GM12878 (cell line): ENCODE data around the gene PEX11B. TPM values are rescaled to one million over a fixed set of nuclear protein-coding genes. Genes with fewer than 3 reads are reported as not detected.

ENCODE experiments used
- ATAC-seq: fragments of 200-7000 bp; cut with Tn5 transposase; 3 replicates; pipeline ENCODE4 v1.9.1; 2020; ENCODE audit warnings: mild to moderate bottlenecking, moderate library complexity
- BruUV-seq: library from RNA; stranded (reverse); fragments of 400-500 nt; replicated peaks from 2 replicates; lab custom pipeline; 2021; lab: Mats Ljungman, UMichigan
- CTCF ChIA-PET: fragments of 300-600 bp; sonication (Branson Sonifier 250); formaldehyde crosslinking; extraction: SDS; loops from one replicate; lab custom pipeline; 2021; ENCODE audit warnings: inconsistent platforms; lab: Yijun Ruan, JAX
- POLR2A ChIA-PET: fragments of 350-600 bp; formaldehyde crosslinking; extraction: SDS; loops from one replicate; lab custom pipeline; 2021; ENCODE audit warnings: inconsistent platforms; lab: Charles Lee
- RAD21 ChIA-PET: fragments of 300-600 bp; sonication (Branson Sonifier 250); formaldehyde crosslinking; loops from one replicate; lab custom pipeline; 2023; ENCODE audit warnings: antibody characterized with exemption; ENCODE audit not compliant: unreplicated experiment; lab: Charles Lee
- SMC1A ChIA-PET: fragments of 300-600 bp; sonication (Branson Sonifier 250); formaldehyde crosslinking; loops from one replicate; lab custom pipeline; 2023; ENCODE audit not compliant: unreplicated experiment, uncharacterized antibody; lab: Charles Lee
- DNase-seq: peaks from one replicate; pipeline ENCODE4 v3.0.0-alpha.2; 2011; ENCODE audit warnings: low read depth, low spot score
- FAIRE-seq: peaks from 3 replicates; lab custom pipeline; 2011; peaks lifted over from hg19 to GRCh38; lab: Jason Lieb, UNC
- H2AFZ ChIP-seq: 2 replicates; pipeline ENCODE4 v1.6.0; 2011; ENCODE audit warnings: low read depth, low read length, control low read depth; ENCODE audit not compliant: control insufficient read depth
- H3K27ac ChIP-seq: 2 replicates; pipeline ENCODE4 v1.5.1; 2011; ENCODE audit warnings: control low read depth; ENCODE audit not compliant: control insufficient read depth, insufficient read depth
- H3K27me3 ChIP-seq, 2 experiments: replicated peaks in 1 of 2; 2 replicates each; pipeline versions ENCODE4 v1.6.0 to v1.6.1; 2011; ENCODE audit warnings: low read length in 1 of 2; ENCODE audit not compliant: control insufficient read depth in 2 of 2, insufficient read depth in 2 of 2
- H3K36me3 ChIP-seq, 2 experiments: 2 replicates each; pipeline ENCODE4 v1.5.1; 2011; ENCODE audit warnings: low read length in 1 of 2; ENCODE audit not compliant: control insufficient read depth in 2 of 2, insufficient read depth in 2 of 2
- H3K4me1 ChIP-seq: 2 replicates; pipeline ENCODE4 v1.6.1; 2011; ENCODE audit warnings: mild to moderate bottlenecking, low read length, moderate library complexity, mixed read lengths; ENCODE audit not compliant: control insufficient read depth, insufficient read depth
- H3K4me2 ChIP-seq: 2 replicates; pipeline ENCODE4 v1.6.0; 2011; ENCODE audit warnings: control low read depth; ENCODE audit not compliant: control insufficient read depth, insufficient read depth
- H3K4me3 ChIP-seq: fragments of 200-600 bp; sonication (generic); 2 replicates; pipeline ENCODE4 v1.5.1; 2016
- H3K79me2 ChIP-seq: 2 replicates; pipeline ENCODE4 v1.6.0; 2011; ENCODE audit warnings: low read length; ENCODE audit not compliant: control insufficient read depth, insufficient read depth
- H3K9ac ChIP-seq: 2 replicates; pipeline ENCODE4 v1.8.0; 2011; ENCODE audit warnings: low read length, control low read depth, mixed read lengths; ENCODE audit not compliant: control insufficient read depth, insufficient read depth
- H3K9me3 ChIP-seq: replicated peaks from 3 replicates; pipeline ENCODE4 v1.5.1; 2011; ENCODE audit warnings: mild to moderate bottlenecking, low read length; ENCODE audit not compliant: control insufficient read depth, insufficient read depth
- H4K20me1 ChIP-seq: 2 replicates; pipeline ENCODE4 v1.6.0; 2011; ENCODE audit not compliant: control insufficient read depth, insufficient read depth
- GATAD2B ChIP-seq: fragments of 450-650 bp; conservative IDR thresholded peaks from 2 replicates; pipeline ENCODE4 v1.6.1; 2017; ENCODE audit warnings: low read depth, mild to moderate bottlenecking, moderate library complexity
- HDGF ChIP-seq: fragments of 450-650 bp; IDR thresholded peaks from 2 replicates; pipeline ENCODE4 v1.6.1; 2016; ENCODE audit warnings: antibody characterized with exemption
- IKZF2 ChIP-seq, 2 experiments: fragments of 450-650 bp; IDR thresholded peaks; 2 replicates each; pipeline ENCODE4 v1.6.1; 2017; ENCODE audit warnings: mild to moderate bottlenecking in 2 of 2, moderate library complexity in 2 of 2
- LARP7 ChIP-seq: fragments of 450-650 bp; IDR thresholded peaks from 2 replicates; pipeline ENCODE4 v1.6.1; 2017; ENCODE audit warnings: mild to moderate bottlenecking
- NFXL1 ChIP-seq: fragments of 450-650 bp; IDR thresholded peaks from 2 replicates; pipeline ENCODE4 v1.6.1; 2017; ENCODE audit warnings: antibody characterized with exemption, mild to moderate bottlenecking, borderline replicate concordance
- NKRF ChIP-seq: fragments of 450-650 bp; conservative IDR thresholded peaks from 2 replicates; pipeline ENCODE4 v1.6.1; 2017; ENCODE audit warnings: mild to moderate bottlenecking, moderate library complexity
- PAX5 ChIP-seq: IDR thresholded peaks from 2 replicates; pipeline ENCODE4 v1.6.1; 2011; ENCODE audit warnings: low read depth, low read length, borderline replicate concordance
- RELA ChIP-seq: fragments of 450-650 bp; IDR thresholded peaks from 2 replicates; pipeline ENCODE4 v1.8.0; 2014; ENCODE audit warnings: borderline replicate concordance; ENCODE audit not compliant: partially characterized antibody
- RELB ChIP-seq: fragments of 450-650 bp; IDR thresholded peaks from 2 replicates; pipeline ENCODE4 v1.6.1; 2017; ENCODE audit warnings: low read depth, mild to moderate bottlenecking, moderate library complexity
- SMAD5 ChIP-seq: IDR thresholded peaks from 2 replicates; pipeline ENCODE4 v1.6.1; 2016; ENCODE audit warnings: antibody characterized with exemption, low read depth
- TCF12 ChIP-seq: IDR thresholded peaks from 2 replicates; pipeline ENCODE4 v1.6.1; 2011; ENCODE audit warnings: low read depth, mild to moderate bottlenecking, low read length
- ZNF217 ChIP-seq: fragments of 450-650 bp; IDR thresholded peaks from 2 replicates; pipeline ENCODE4 v1.6.1; 2017; ENCODE audit warnings: antibody characterized with exemption, mild to moderate bottlenecking
- WGBS: methylation state at CpG from one replicate; pipeline ENCODE4 v1.1.6; 2016; ENCODE audit warnings: low lambda C conversion rate; ENCODE audit not compliant: insufficient replicate concordance, insufficient coverage; ENCODE audit errors: missing lambda C conversion rate; 5-methylcytosine and 5-hydroxymethylcytosine counted together
- in situ Hi-C: fragments of 300-500 bp; cut with MboI; formaldehyde crosslinking; loops from 9 replicates; pipeline ENCODE4 v1.14.3; 2018; ENCODE audit warnings: mixed read lengths
- intact Hi-C: fragments of 100-400 bp; cut with micrococcal nuclease; formaldehyde crosslinking; loops from one replicate; pipeline ENCODE4 v1.14.2; 2022; ENCODE audit not compliant: unreplicated experiment
- polyA plus RNA-seq, 11 experiments: library from polyadenylated mRNA; depleted of rRNA in 4 of 11; unstranded in 6 of 11; stranded (reverse) in 5 of 11; fragments of >200 nt; fragmentation: Nextera tagmentation in 4 of 11; fragmentation: Illumina TruSeq in 1 of 11; extraction: Ambion mirVana in 4 of 11; extraction: Trizol in 1 of 11; gene quantifications; 1 replicate in 1 of 11; 2 replicates in 10 of 11; pipeline versions ENCODE4 v1.2.1 to v1.2.3, GENCODE V29; 2011 to 2016; ENCODE audit warnings: inconsistent platforms in 2 of 11, missing spikeins in 2 of 11, low read depth in 1 of 11
- total RNA-seq, 4 experiments: library from RNA; depleted of rRNA in 3 of 4; stranded (reverse); fragments of >200 nt in 3 of 4; fragmentation: Illumina TruSeq in 1 of 4; extraction: Trizol in 1 of 4; gene quantifications; 2 replicates each; pipeline versions ENCODE4 v1.2.1 to v1.2.3, GENCODE V29; 2013 to 2021
- TF ChIP-seq, protein P1 (sequence below): fragments of 450-650 bp; IDR thresholded peaks from 2 replicates; pipeline ENCODE4 v1.6.1; 2017; ENCODE audit warnings: mild to moderate bottlenecking, moderate library complexity

The PEX11B gene
- total and polyA plus RNA-seq, 10 of the 15 experiments (the other 5 are each of a cell fraction or from before 2014, with no cell fraction given): 24.9 to 129 (median 40.7) TPM

DNA sequence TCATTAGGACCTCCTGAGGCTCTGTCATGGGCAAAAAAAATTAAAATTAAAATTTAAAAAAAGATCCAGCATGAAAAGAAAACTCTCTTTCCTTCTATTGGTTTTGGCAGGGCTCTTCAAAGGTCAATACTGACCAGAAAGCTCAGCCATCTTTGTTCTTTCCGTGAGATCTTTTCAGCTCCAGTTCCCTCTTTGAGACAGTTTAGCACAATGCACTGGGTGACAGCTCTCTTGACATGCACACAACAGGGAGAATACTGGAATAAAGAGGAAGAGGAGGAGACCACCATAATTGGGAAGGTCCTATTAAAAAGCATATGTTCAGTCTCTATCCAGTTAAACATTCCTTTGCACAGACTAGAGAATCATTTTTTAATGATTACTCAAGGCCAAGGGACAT is 33.0 kb upstream of the PEX11B start (continued):
- TF ChIP-seq, protein P1, sequence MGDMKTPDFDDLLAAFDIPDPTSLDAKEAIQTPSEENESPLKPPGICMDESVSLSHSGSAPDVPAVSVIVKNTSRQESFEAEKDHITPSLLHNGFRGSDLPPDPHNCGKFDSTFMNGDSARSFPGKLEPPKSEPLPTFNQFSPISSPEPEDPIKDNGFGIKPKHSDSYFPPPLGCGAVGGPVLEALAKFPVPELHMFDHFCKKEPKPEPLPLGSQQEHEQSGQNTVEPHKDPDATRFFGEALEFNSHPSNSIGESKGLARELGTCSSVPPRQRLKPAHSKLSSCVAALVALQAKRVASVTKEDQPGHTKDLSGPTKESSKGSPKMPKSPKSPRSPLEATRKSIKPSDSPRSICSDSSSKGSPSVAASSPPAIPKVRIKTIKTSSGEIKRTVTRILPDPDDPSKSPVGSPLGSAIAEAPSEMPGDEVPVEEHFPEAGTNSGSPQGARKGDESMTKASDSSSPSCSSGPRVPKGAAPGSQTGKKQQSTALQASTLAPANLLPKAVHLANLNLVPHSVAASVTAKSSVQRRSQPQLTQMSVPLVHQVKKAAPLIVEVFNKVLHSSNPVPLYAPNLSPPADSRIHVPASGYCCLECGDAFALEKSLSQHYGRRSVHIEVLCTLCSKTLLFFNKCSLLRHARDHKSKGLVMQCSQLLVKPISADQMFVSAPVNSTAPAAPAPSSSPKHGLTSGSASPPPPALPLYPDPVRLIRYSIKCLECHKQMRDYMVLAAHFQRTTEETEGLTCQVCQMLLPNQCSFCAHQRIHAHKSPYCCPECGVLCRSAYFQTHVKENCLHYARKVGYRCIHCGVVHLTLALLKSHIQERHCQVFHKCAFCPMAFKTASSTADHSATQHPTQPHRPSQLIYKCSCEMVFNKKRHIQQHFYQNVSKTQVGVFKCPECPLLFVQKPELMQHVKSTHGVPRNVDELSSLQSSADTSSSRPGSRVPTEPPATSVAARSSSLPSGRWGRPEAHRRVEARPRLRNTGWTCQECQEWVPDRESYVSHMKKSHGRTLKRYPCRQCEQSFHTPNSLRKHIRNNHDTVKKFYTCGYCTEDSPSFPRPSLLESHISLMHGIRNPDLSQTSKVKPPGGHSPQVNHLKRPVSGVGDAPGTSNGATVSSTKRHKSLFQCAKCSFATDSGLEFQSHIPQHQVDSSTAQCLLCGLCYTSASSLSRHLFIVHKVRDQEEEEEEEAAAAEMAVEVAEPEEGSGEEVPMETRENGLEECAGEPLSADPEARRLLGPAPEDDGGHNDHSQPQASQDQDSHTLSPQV: no peak
- TF ChIP-seq LARP7 (no peak), NFXL1 (no peak)

DNA sequence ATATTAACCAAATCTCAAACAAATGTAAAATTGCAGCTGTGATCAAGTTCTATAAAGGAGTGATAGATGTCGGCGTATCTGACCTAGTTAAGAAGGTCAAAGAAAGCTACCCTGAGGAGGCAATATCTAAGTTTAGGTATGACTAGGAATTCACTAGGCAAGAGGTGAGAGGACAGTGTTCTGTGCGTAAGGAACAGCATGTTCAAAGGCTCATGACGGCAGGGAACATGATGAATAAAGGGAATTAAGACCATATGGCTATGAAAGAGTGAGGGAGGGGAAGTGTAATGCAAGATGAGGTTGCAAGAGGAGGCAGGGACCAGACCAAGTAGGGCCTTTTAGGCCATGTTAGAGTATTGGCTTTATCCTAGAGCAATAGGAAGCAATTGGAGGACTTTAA is 30.7 kb upstream of the PEX11B start:
- RAD21 ChIA-PET: no interaction called here
- ATAC-seq (no peak), FAIRE-seq (no peak)
- H3K9ac ChIP-seq: no peak overlapping the region
- POLR2A ChIA-PET: interaction anchor here (1.0 to 1.3 kb wide), 2 partner anchors 9 to 14 kb away, joined by 4 read pairs; partner anchors contain the start of gene LIX1L
- 94% methylated on average over 4 of the region's 4 CpGs for WGBS
- CTCF ChIA-PET: interaction anchor here (0.8 to 1.5 kb wide), 3 partner anchors 9 to 30 kb away, joined by 3 to 6 read pairs (median 6); no protein-coding TSS in a partner anchor
- intact Hi-C loops: no loop called here
- H3K27ac ChIP-seq: no peak overlapping the region
- no peak overlapping the region for H3K4me2 ChIP-seq
- no peaks in the 10 kb centered on the region for H3K9me3 ChIP-seq
- no peaks in the 10 kb centered on the region for H3K4me1 ChIP-seq
- TF ChIP-seq RELA: no peak
- no peak for TF ChIP-seq HDGF
- TF ChIP-seq IKZF2 (IDR thresholded peaks at IDR 0.05): no peak
- no peak for TF ChIP-seq GATAD2B
- TF ChIP-seq NKRF: no peak
- TF ChIP-seq PAX5: no peak
- TF ChIP-seq RELB: no peak
- TF ChIP-seq ZNF217: no peak
- no peak for TF ChIP-seq SMAD5
- no peak for TF ChIP-seq TCF12
- TF ChIP-seq, all 136 proteins: peak for 0
- DNase-seq: no peak
- SMC1A ChIA-PET: interaction anchor here (1.0 kb wide), 1 partner anchor 15 kb away, joined by 3 read pairs; no protein-coding TSS in a partner anchor
- Histone ChIP-seq H3K27me3 (no peaks in the 10 kb centered on the region), H3K36me3 (peaks cover 0 to under 1% of the 10 kb centered on the region in 2 experiments; a peak in 1 of 4 replicates), H4K20me1 (no peaks in the 10 kb centered on the region), H2AFZ (no peak overlapping the region), H3K79me2 (peaks cover 2% of the 10 kb centered on the region; the same call in 1 of the 2 replicates), H3K4me3 (no peak overlapping the region)
- in situ Hi-C loops: no loop called here
- BruUV-seq: no TSS peak
